AG04449 (cell line): ENCODE results near the gene PREPL.
A peak's percentile ranks its signal among the peaks of the same experiment; 100 is the strongest.

Experiments
- CTCF ChIA-PET: fragments of 350-600 bp; formaldehyde crosslinking; extraction: SDS; loops from one replicate; lab custom pipeline; 2021; ENCODE audit warnings: antibody characterized with exemption; lab: Yijun Ruan, JAX
- POLR2A ChIA-PET: fragments of 400-600, 350-600 bp; formaldehyde crosslinking; extraction: SDS; loops from one replicate; lab custom pipeline; 2020; ENCODE audit warnings: antibody characterized with exemption, inconsistent platforms; lab: Yijun Ruan, JAX
- DNase-seq: peaks from one replicate; pipeline ENCODE4 v3.0.0-alpha.2; 2010; ENCODE audit warnings: low read depth, low spot score
- H3K4me3 ChIP-seq: 2 replicates; pipeline ENCODE4 v1.5.1; 2011; ENCODE audit warnings: low read depth, mild to moderate bottlenecking, control low read depth, low read length
- CTCF ChIP-seq: IDR thresholded peaks from one replicate; pipeline ENCODE4 v1.5.1; 2011; ENCODE audit warnings: mild to moderate bottlenecking, moderate library complexity, low read length, control low read depth, inconsistent platforms; ENCODE audit not compliant: insufficient read depth; ENCODE audit errors: missing control alignments

PREPL gene

GRCh38 chr2:44361330-44362206 is at the start of gene PREPL, which contains the start of gene CAMKMT:
TSS of gene PREPL (minus strand) at chr2:44361494. CDS start at chr2:44346342, 15,152 bp downstream.
TSS of gene CAMKMT (plus strand) at chr2:44361947.
- ChIA-PET POLR2A (interaction anchor here (0.8 to 2.0 kb wide), 3 partner anchors 10 to 1074 kb away, joined by 4 to 12 read pairs (median 12); no protein-coding TSS in a partner anchor), CTCF (interaction anchor here (0.7 to 2.3 kb wide), 12 partner anchors 9 to 594 kb away, joined by 3 to 10 read pairs (median 6); no protein-coding TSS in a partner anchor)
- H3K4me3 ChIP-seq, result peak within 1 kb of the TSS; percentile 94
- peak; percentile 85 for DNase-seq
- no peak for TF ChIP-seq CTCF

- no peak overlapping the region; the same call in 1 of the 2 replicates for H3K4me3 ChIP-seq
- DNase-seq, result no peak
- ChIA-PET POLR2A (no interaction called here), CTCF (interaction anchor here (1.0 to 12.0 kb wide), 5 partner anchors 10 to 558 kb away, joined by 3 to 195 read pairs (median 4); no protein-coding TSS in a partner anchor)
- TF ChIP-seq CTCF, result no peak
These were observed 37.1 kb upstream of the PREPL start for GRCh38 chr2:44398243-44398897.

- CTCF ChIA-PET, result interaction anchor here (1.1 to 12.0 kb wide), 5 partner anchors 9 to 559 kb away, joined by 3 to 195 read pairs (median 10); no protein-coding TSS in a partner anchor
- no peak for TF ChIP-seq CTCF
- POLR2A ChIA-PET, result interaction anchor here (0.5 to 0.7 kb wide), 2 partner anchors 8 to 73 kb away, joined by 3 read pairs; no protein-coding TSS in a partner anchor
- no peak overlapping the region; the same call in 1 of the 2 replicates for H3K4me3 ChIP-seq
- DNase-seq, result no peak
These were observed 36.3 kb upstream of the PREPL start for GRCh38 chr2:44397447-44398175.

- H3K4me3 ChIP-seq, result no peak overlapping the region
- peak; percentile 44 for TF ChIP-seq CTCF
- ChIA-PET POLR2A (no interaction called here), CTCF (interaction anchor here (0.6 to 12.0 kb wide), 42 partner anchors 9 to 581 kb away, joined by 3 to 195 read pairs (median 4); partner anchors contain the start of gene PREPL)
- DNase-seq, result no peak
These were observed 31.1 kb upstream of the PREPL start for GRCh38 chr2:44392338-44392943.

GRCh38 chr2:44389895-44390294 is 28.6 kb upstream of the PREPL start:
- ChIA-PET CTCF (interaction anchor here (0.6 to 12.0 kb wide), 14 partner anchors 11 to 567 kb away, joined by 3 to 195 read pairs (median 10); no protein-coding TSS in a partner anchor), POLR2A (no interaction called here)
- DNase-seq, result no peak
- H3K4me3 ChIP-seq, result no peak overlapping the region
- TF ChIP-seq CTCF, result no peak
